Neural progenitor cell (in vitro differentiated cells): ENCODE measurements around the gene RTP5.

Experiments
- EZH2 ChIP-seq: fragments of 200-600 bp; sonication (generic); IDR thresholded peaks from 2 replicates; pipeline ENCODE4 v1.6.1; 2017; ENCODE audit warnings: antibody characterized with exemption, mild to moderate bottlenecking, moderate library complexity
- EZH2phosphoT487 ChIP-seq: fragments of 200-600 bp; sonication (generic); IDR thresholded peaks from 2 replicates; pipeline ENCODE4 v1.6.1; 2017; ENCODE audit warnings: antibody characterized with exemption
- TF ChIP-seq, protein P1 (sequence below): fragments of 200-600 bp; sonication (generic); IDR thresholded peaks from 2 replicates; pipeline ENCODE4 v1.5.1; 2017; ENCODE audit warnings: antibody characterized with exemption, mild to moderate bottlenecking

- TF ChIP-seq, protein P1, sequence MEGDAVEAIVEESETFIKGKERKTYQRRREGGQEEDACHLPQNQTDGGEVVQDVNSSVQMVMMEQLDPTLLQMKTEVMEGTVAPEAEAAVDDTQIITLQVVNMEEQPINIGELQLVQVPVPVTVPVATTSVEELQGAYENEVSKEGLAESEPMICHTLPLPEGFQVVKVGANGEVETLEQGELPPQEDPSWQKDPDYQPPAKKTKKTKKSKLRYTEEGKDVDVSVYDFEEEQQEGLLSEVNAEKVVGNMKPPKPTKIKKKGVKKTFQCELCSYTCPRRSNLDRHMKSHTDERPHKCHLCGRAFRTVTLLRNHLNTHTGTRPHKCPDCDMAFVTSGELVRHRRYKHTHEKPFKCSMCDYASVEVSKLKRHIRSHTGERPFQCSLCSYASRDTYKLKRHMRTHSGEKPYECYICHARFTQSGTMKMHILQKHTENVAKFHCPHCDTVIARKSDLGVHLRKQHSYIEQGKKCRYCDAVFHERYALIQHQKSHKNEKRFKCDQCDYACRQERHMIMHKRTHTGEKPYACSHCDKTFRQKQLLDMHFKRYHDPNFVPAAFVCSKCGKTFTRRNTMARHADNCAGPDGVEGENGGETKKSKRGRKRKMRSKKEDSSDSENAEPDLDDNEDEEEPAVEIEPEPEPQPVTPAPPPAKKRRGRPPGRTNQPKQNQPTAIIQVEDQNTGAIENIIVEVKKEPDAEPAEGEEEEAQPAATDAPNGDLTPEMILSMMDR: no peak
- TF ChIP-seq EZH2phosphoT487 (no peak), EZH2 (no peak)
Observed at GRCh38 chr2:241891315-241891987, 21.9 kb downstream of the RTP5 start.
